Measurements from ENCODE around the gene OAS3.

The OAS3 gene

GRCh38 chr12:112961536-112961935, 23.3 kb downstream of the OAS3 start:
- DNase-seq: no peak

- DNase-seq: no peak
Measured at GRCh38 chr12:112962561-112962960, 24.3 kb downstream of the OAS3 start.

- no peak for DNase-seq
Measured at GRCh38 chr12:112963227-112963861, 25.1 kb downstream of the OAS3 start.

- DNase-seq: no peak
Measured at GRCh38 chr12:112964067-112964670, 25.9 kb downstream of the OAS3 start.

GRCh38 chr12:112964915-112965314, 26.6 kb downstream of the OAS3 start:
- DNase-seq: no peak

- no peak for DNase-seq
Measured at GRCh38 chr12:112965643-112966042, 27.4 kb downstream of the OAS3 start.

GRCh38 chr12:112967306-112967705, 29.0 kb downstream of the OAS3 start:
- DNase-seq: no peak

- no peak for DNase-seq
Measured at GRCh38 chr12:112967858-112968257, 29.6 kb downstream of the OAS3 start.

- DNase-seq: no peak
Measured at GRCh38 chr12:112969547-112970306, 31.5 kb downstream of the OAS3 start.

GRCh38 chr12:112970391-112970790, 32.1 kb downstream of the OAS3 start:
- DNase-seq: no peak

- DNase-seq: no peak
Measured at GRCh38 chr12:112971248-112971647, 33.0 kb downstream of the OAS3 start.

- no peak for DNase-seq
Measured at GRCh38 chr12:112973011-112973735, 34.9 kb downstream of the OAS3 start.

GRCh38 chr12:112973818-112974231, 35.6 kb downstream of the OAS3 start:
- no peak for DNase-seq

GRCh38 chr12:112974904-112975303, 36.6 kb downstream of the OAS3 start:
- no peak for DNase-seq

GRCh38 chr12:112977139-112977538, 38.9 kb downstream of the OAS3 start:
- DNase-seq: no peak

GRCh38 chr12:112977641-112978040, 39.4 kb downstream of the OAS3 start:
- DNase-seq: no peak

GRCh38 chr12:112978163-112979040, 40.1 kb downstream of the OAS3 start, which contains the start of gene OAS2:
TSS of gene OAS2 (plus strand) at chr12:112978519. CDS start at chr12:112978609, 90 bp downstream.
- no peak for DNase-seq

GRCh38 chr12:112979041-112979680, 40.9 kb downstream of the OAS3 start:
- no peak for DNase-seq

- no peak for DNase-seq
Measured at GRCh38 chr12:112980491-112981158, 42.4 kb downstream of the OAS3 start.

GRCh38 chr12:112985642-112986290, 47.5 kb downstream of the OAS3 start:
- DNase-seq: no peak
